Central memory CD8-positive, alpha-beta T cell (primary cell): ENCODE results near the gene FNDC3B.

ENCODE experiments used
- ATAC-seq: fragments of 150-1000 bp; cut with Tn5 transposase; replicated peaks from 2 replicates; pipeline ENCODE4 v1.10.0; 2022; ENCODE audit warnings: mild to moderate bottlenecking, moderate FRiP score, moderate number of reproducible peaks; ENCODE audit not compliant: poor library complexity, severe bottlenecking; ENCODE audit errors: extremely low read depth
- DNase-seq, 2 donors: peaks; one replicate each; pipeline ENCODE4 v3.0.0; 2021; ENCODE audit warnings: low spot score in 2 of 2
- H3K27ac Mint-ChIP-seq: one replicate; pipeline ENCODE4 v1.8.0; 2022; ENCODE audit warnings: low read depth, mild to moderate bottlenecking, moderate library complexity, mixed read lengths
- H3K27me3 Mint-ChIP-seq: one replicate; pipeline ENCODE4 v1.8.0; 2022; ENCODE audit warnings: mixed read lengths
- H3K36me3 Mint-ChIP-seq: one replicate; pipeline ENCODE4 v1.8.0; 2022; ENCODE audit warnings: mild to moderate bottlenecking, moderate library complexity, mixed read lengths; ENCODE audit not compliant: insufficient read depth
- H3K4me1 Mint-ChIP-seq: one replicate; pipeline ENCODE4 v1.8.0; 2022; ENCODE audit warnings: mixed read lengths
- H3K4me3 Mint-ChIP-seq: one replicate; pipeline ENCODE4 v1.8.0; 2022; ENCODE audit warnings: mild to moderate bottlenecking, moderate library complexity, mixed read lengths
- H3K9me3 Mint-ChIP-seq: one replicate; pipeline ENCODE4 v1.8.0; 2022; ENCODE audit warnings: mixed read lengths

The FNDC3B gene

DNA sequence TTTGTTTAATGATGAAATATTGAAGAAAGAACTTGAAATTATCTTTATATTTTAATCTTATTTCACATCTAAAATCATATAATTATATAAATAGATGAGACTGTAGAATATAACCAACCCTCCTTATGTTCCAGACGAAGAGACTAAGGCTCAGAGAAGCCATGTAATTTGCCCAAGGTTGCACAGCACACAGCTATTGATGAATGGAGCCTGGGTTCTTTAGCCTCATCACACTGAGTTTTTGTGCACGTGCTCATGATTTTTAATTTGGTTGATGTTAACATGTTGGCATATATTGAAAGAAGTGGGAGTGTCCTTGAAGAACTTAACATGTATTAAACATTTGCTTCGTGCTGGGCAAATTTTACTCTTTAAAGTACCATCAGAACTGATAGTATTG lies 151.6 kb downstream of the FNDC3B start:
- ATAC-seq (no peak), DNase-seq (no peak)
- no peaks in the 10 kb centered on the region for H3K9me3 Mint-ChIP-seq
- no peaks in the 10 kb centered on the region for H3K27me3 Mint-ChIP-seq
- no peaks in the 10 kb centered on the region for H3K36me3 Mint-ChIP-seq
- H3K27ac Mint-ChIP-seq = no peak overlapping the region
- no peak overlapping the region for H3K4me3 Mint-ChIP-seq
- H3K4me1 Mint-ChIP-seq = peaks cover 7% of the 10 kb centered on the region

DNA sequence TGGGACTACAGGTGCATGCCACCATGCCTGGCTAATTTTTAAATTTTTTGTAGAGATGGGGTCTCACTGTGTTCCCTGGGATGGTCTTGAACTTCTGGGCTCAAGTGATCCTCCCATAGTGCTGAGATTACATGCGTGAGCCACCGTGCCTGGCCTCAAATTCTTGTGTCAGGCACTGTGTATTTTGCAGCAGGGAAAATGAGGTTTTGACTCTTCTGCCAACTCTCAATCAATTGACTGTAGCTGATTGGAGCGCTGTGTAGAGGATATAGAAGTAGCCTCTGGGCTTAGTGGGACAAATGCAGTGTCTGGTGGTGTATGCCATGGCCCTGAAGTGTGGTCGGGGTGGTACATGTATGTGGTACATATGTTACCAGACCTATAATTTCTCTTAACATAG lies 152.3 kb downstream of the FNDC3B start:
- no peaks in the 10 kb centered on the region for H3K27me3 Mint-ChIP-seq
- H3K9me3 Mint-ChIP-seq = no peaks in the 10 kb centered on the region
- ATAC-seq (no peak), DNase-seq (no peak)
- H3K4me1 Mint-ChIP-seq = peaks cover 7% of the 10 kb centered on the region
- H3K4me3 Mint-ChIP-seq = no peak overlapping the region
- no peaks in the 10 kb centered on the region for H3K36me3 Mint-ChIP-seq
- no peak overlapping the region for H3K27ac Mint-ChIP-seq

GRCh38 chr3:172192830-172193415 lies 153.5 kb downstream of the FNDC3B start:
- ATAC-seq (no peak), DNase-seq (no peak)
- Mint-ChIP-seq H3K36me3 (no peaks in the 10 kb centered on the region), H3K4me1 (peaks cover 7% of the 10 kb centered on the region), H3K27ac (no peak overlapping the region), H3K27me3 (no peaks in the 10 kb centered on the region), H3K9me3 (no peaks in the 10 kb centered on the region), H3K4me3 (no peak overlapping the region)

GRCh38 chr3:172193436-172193835 lies 154.1 kb downstream of the FNDC3B start:
- H3K4me1 Mint-ChIP-seq = peaks cover 7% of the 10 kb centered on the region
- H3K27ac Mint-ChIP-seq = no peak overlapping the region
- ATAC-seq (no peak), DNase-seq (no peak)
- no peaks in the 10 kb centered on the region for H3K9me3 Mint-ChIP-seq
- H3K36me3 Mint-ChIP-seq = no peaks in the 10 kb centered on the region
- no peak overlapping the region for H3K4me3 Mint-ChIP-seq
- no peaks in the 10 kb centered on the region for H3K27me3 Mint-ChIP-seq

- H3K27me3 Mint-ChIP-seq = no peaks in the 10 kb centered on the region
- ATAC-seq = no peak
These were observed 155.5 kb downstream of the FNDC3B start for GRCh38 chr3:172194702-172195406.

DNA sequence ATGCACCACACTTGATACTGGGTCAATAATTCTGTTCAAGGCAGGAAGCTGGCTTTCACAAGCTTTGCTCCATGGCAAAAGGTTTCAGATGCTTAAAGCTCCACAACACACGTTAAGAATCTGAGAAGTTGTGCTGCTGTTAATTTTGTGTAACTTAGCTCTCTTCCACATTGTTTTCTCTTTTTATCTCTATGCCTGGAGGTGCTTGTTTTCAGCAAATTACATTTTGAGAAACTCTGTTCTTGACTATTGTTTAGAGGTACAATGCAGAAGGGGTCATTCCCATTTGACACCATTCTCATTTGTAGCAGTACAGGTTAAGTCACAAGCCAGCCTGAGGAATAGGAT lies 156.0 kb downstream of the FNDC3B start:
- ATAC-seq = no peak
- H3K4me3 Mint-ChIP-seq = no peak overlapping the region

More at GRCh38 chr3:172194702-172195406, 155.5 kb downstream of the FNDC3B start:
- Mint-ChIP-seq H3K36me3 (no peaks in the 10 kb centered on the region), H3K9me3 (no peaks in the 10 kb centered on the region), H3K27ac (no peak overlapping the region), H3K4me3 (no peak overlapping the region), H3K4me1 (peaks cover 7% of the 10 kb centered on the region)
- no peak for DNase-seq

DNA sequence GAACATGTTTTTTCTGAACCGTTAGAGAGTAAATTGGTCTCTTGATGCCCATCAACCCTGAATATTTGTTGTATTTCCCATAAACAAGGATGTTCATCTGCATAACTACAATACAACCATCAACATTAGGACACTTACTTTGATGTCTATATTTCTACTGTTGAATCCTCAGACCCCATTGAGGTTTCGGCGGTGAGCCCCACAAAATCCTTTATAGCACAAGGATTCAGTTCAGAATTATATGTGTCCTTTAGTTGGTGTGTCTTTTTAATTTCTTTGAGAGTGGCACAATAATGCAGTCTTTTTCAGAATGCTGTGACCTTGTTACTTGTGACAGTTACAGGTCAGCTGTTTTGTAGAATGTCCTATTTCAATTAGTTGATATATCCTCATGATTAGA lies 158.0 kb downstream of the FNDC3B start:
- ATAC-seq (no peak), DNase-seq (no peak)
- Mint-ChIP-seq H3K9me3 (no peaks in the 10 kb centered on the region), H3K36me3 (no peaks in the 10 kb centered on the region), H3K4me3 (no peak overlapping the region), H3K4me1 (peaks cover 7% of the 10 kb centered on the region), H3K27me3 (no peaks in the 10 kb centered on the region), H3K27ac (no peak overlapping the region)

More for the DNA sequence above, 156.0 kb downstream of the FNDC3B start:
- Mint-ChIP-seq H3K4me1 (peaks cover 7% of the 10 kb centered on the region), H3K27ac (no peak overlapping the region), H3K27me3 (no peaks in the 10 kb centered on the region), H3K36me3 (no peaks in the 10 kb centered on the region), H3K9me3 (no peaks in the 10 kb centered on the region)
- no peak for DNase-seq

DNA sequence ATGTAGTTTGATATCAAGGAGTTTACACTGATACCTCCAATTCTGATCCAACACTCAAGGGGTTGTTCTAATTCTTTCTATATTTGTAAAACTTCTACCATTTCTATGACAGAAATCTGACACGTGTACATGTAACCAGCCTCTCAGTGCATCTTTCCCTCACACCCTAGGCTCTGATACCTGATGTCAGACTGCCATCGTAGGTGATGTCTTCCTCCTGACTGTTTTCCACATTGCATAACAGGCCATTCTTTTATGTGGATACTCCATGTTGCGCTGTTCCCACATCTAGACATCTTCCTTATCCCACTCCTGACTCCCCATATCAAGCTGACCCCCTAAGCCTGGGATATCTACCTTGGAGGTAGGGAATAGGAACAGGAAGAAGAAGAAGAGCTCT lies 159.1 kb downstream of the FNDC3B start:
- H3K27me3 Mint-ChIP-seq = no peaks in the 10 kb centered on the region
- peaks cover 7% of the 10 kb centered on the region for H3K4me1 Mint-ChIP-seq
- no peaks in the 10 kb centered on the region for H3K36me3 Mint-ChIP-seq
- no peaks in the 10 kb centered on the region for H3K9me3 Mint-ChIP-seq
- no peak for ATAC-seq
- no peak overlapping the region for H3K4me3 Mint-ChIP-seq
- no peak overlapping the region for H3K27ac Mint-ChIP-seq
- DNase-seq = no peak

- Mint-ChIP-seq H3K27me3 (no peaks in the 10 kb centered on the region), H3K4me1 (peaks cover 5% of the 10 kb centered on the region), H3K4me3 (no peak overlapping the region), H3K9me3 (peaks cover 4% of the 10 kb centered on the region), H3K27ac (no peak overlapping the region), H3K36me3 (no peaks in the 10 kb centered on the region)
- no peak for ATAC-seq
- DNase-seq = no peak
These were observed 160.5 kb downstream of the FNDC3B start for GRCh38 chr3:172199850-172200369.

DNA sequence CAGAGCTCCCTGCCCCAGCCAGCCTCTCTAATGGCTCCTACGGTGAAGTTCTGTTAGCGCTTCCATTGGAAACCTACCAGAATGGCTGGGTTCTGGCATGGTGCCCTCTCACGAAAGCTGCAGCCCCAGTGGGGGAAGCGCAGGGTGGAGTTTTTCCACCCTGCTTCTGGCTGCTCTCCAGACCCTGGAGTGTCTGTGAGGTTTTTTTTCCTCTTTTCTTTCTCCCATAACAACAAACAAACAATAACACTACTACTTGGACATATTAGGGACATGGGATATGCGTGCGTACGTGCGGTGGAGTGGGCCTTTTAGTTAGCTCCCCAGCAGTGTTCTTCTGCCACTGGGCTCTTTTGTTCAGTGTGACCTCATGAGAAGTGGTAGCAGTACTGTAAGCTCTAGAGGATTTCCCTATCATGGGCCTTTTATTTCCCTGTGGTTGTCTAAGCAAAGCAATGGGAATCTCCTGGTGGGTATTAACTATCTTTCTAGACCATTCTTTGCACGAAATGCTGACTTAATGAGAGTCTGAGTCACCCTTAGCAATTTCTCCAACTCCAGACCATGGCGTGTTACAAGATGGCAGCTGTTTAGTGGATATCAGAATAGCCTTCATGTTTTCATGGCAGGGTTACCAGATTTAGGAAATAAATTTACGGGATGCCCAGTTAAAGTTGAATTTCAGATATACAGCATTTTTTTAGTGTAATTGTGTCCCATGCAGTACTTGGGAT lies 161.9 kb downstream of the FNDC3B start:
- Mint-ChIP-seq H3K36me3 (no peaks in the 10 kb centered on the region), H3K4me3 (no peak overlapping the region), H3K27me3 (no peaks in the 10 kb centered on the region), H3K9me3 (peaks cover 9% of the 10 kb centered on the region), H3K27ac (no peak overlapping the region), H3K4me1 (no peaks in the 10 kb centered on the region)
- DNase-seq (no peak), ATAC-seq (no peak)

DNA sequence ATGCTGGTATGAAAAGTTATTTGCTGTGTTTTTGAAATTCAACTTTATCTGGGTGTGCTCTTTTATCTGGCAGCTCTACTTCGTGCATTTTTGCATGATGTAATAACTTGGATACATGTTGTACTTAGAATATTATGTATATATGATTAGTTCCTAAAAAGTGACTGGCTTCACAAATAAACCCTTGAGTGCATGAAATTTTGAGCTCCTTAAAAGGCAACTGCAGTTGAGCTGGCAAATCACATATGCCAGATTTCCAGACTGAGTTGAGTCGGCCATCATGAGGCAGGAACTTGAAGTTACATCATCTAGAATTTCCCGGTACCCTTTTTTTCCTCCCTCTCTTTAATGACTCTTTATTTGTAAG lies 162.5 kb downstream of the FNDC3B start:
- no peaks in the 10 kb centered on the region for H3K27me3 Mint-ChIP-seq
- ATAC-seq = no peak
- no peak overlapping the region for H3K27ac Mint-ChIP-seq
- no peaks in the 10 kb centered on the region for H3K4me1 Mint-ChIP-seq
- no peak overlapping the region for H3K4me3 Mint-ChIP-seq
- no peaks in the 10 kb centered on the region for H3K36me3 Mint-ChIP-seq
- no peak for DNase-seq
- peaks cover 9% of the 10 kb centered on the region for H3K9me3 Mint-ChIP-seq

GRCh38 chr3:172202797-172203196 lies 163.4 kb downstream of the FNDC3B start:
- no peak for ATAC-seq

More at GRCh38 chr3:172202797-172203196, 163.4 kb downstream of the FNDC3B start:
- Mint-ChIP-seq H3K36me3 (no peaks in the 10 kb centered on the region), H3K27ac (no peak overlapping the region), H3K9me3 (peaks cover 9% of the 10 kb centered on the region), H3K4me3 (no peak overlapping the region), H3K27me3 (no peaks in the 10 kb centered on the region), H3K4me1 (no peaks in the 10 kb centered on the region)
- DNase-seq = no peak
